A549 (cell line): ENCODE data around the gene MISFA. TPM values are rescaled to one million over a fixed set of nuclear protein-coding genes. Genes with fewer than 3 reads are reported as not detected.

Experiments
- ATAC-seq, 2 experiments: fragments of 200-7000 bp in 1 of 2; fragments of >200 bp in 1 of 2; cut with Nextera tagmentation in 1 of 2; cut with Tn5 transposase in 1 of 2; 3 replicates each; pipeline versions ENCODE4 v1.8.0 to v1.9.1; 2018 to 2020; ENCODE audit warnings: mild to moderate bottlenecking in 1 of 2, moderate library complexity in 1 of 2
- CTCF ChIA-PET: fragments of 300-600 bp; sonication (Branson Sonifier 250); formaldehyde crosslinking; extraction: SDS; loops from one replicate; lab custom pipeline; 2021; ENCODE audit warnings: antibody characterized with exemption, inconsistent platforms; lab: Yijun Ruan, JAX
- POLR2A ChIA-PET: fragments of 350-600 bp; formaldehyde crosslinking; extraction: SDS; loops from one replicate; lab custom pipeline; 2021; ENCODE audit warnings: antibody characterized with exemption, inconsistent platforms; lab: Yijun Ruan, JAX
- DNase-seq, 2 experiments: peaks; one replicate each; pipeline versions ENCODE4 v3.0.0 to v3.0.0-alpha.2; 2011 to 2016; ENCODE audit warnings: low read depth in 1 of 2, low spot score in 1 of 2
- FAIRE-seq: peaks from 2 replicates; lab custom pipeline; 2011; peaks lifted over from hg19 to GRCh38; lab: Jason Lieb, UNC
- H3K27ac ChIP-seq, 2 experiments: fragments of >200 bp; sonication (Bioruptor Twin); formaldehyde crosslinking; 3 replicates each; pipeline ENCODE4 v1.5.1; 2016 to 2017
- H3K4me1 ChIP-seq: fragments of >200 bp; sonication (Bioruptor Twin); formaldehyde crosslinking; 3 replicates; pipeline ENCODE4 v1.6.1; 2016
- H3K4me2 ChIP-seq: fragments of >200 bp; sonication (Bioruptor Twin); formaldehyde crosslinking; 3 replicates; pipeline ENCODE4 v1.6.1; 2016
- H3K4me3 ChIP-seq: fragments of >200 bp; sonication (Bioruptor Twin); formaldehyde crosslinking; 3 replicates; pipeline ENCODE4 v1.5.1; 2016
- H3K9me3 ChIP-seq: fragments of >200 bp; sonication (Bioruptor Twin); formaldehyde crosslinking; 3 replicates; pipeline ENCODE4 v1.6.1; 2016
- BCL3 ChIP-seq: fragments of >200 bp; sonication (Bioruptor Twin); formaldehyde crosslinking; IDR thresholded peaks from 3 replicates; pipeline ENCODE4 v1.6.1; 2016
- CHD4 ChIP-seq: fragments of 200-600 bp; sonication (generic); IDR thresholded peaks from 2 replicates; pipeline ENCODE4 v1.6.1; 2016; ENCODE audit warnings: antibody characterized with exemption, mild to moderate bottlenecking, borderline replicate concordance
- E2F6 ChIP-seq: IDR thresholded peaks from 2 replicates; pipeline ENCODE4 v1.6.1; 2012; ENCODE audit warnings: low read depth, borderline replicate concordance
- GATA3 ChIP-seq: IDR thresholded peaks from 2 replicates; pipeline ENCODE4 v1.6.1; 2012; ENCODE audit warnings: borderline replicate concordance
- HDAC2 ChIP-seq: fragments of 200-600 bp; sonication (generic); IDR thresholded peaks from 2 replicates; pipeline ENCODE4 v1.6.1; 2016
- HEYL ChIP-seq: fragments of 250-450 bp; sonication (Bioruptor Pico); IDR thresholded peaks from 2 replicates; pipeline ENCODE4 v1.8.0; 2021; ENCODE audit warnings: mild to moderate bottlenecking, moderate library complexity
- HMGXB4 ChIP-seq: fragments of 250-450 bp; sonication (Bioruptor Pico); IDR thresholded peaks from 2 replicates; pipeline ENCODE4 v1.5.0; 2021; ENCODE audit warnings: mild to moderate bottlenecking, moderate library complexity, borderline replicate concordance
- HOXA7 ChIP-seq: fragments of 250-450 bp; sonication (Bioruptor Pico); IDR thresholded peaks from 2 replicates; pipeline ENCODE4 v1.5.0; 2020; ENCODE audit warnings: mild to moderate bottlenecking, moderate library complexity
- HOXB13 ChIP-seq: fragments of 250-450 bp; sonication (Bioruptor Pico); IDR thresholded peaks from 2 replicates; pipeline ENCODE4 v1.5.0; 2020; ENCODE audit warnings: low read depth, mild to moderate bottlenecking, moderate library complexity
- HOXB5 ChIP-seq: fragments of 250-450 bp; sonication (Bioruptor Pico); IDR thresholded peaks from 2 replicates; pipeline ENCODE4 v1.5.0; 2020; ENCODE audit warnings: mild to moderate bottlenecking, moderate library complexity
- JUNB ChIP-seq: fragments of >200 bp; sonication (Bioruptor Twin); formaldehyde crosslinking; IDR thresholded peaks from 2 replicates; pipeline ENCODE4 v1.6.1; 2016
- KDM5A ChIP-seq: fragments of 200-600 bp; sonication (generic); IDR thresholded peaks from 2 replicates; pipeline ENCODE4 v1.6.1; 2016; ENCODE audit warnings: antibody characterized with exemption, mild to moderate bottlenecking
- MYC ChIP-seq: IDR thresholded peaks from 2 replicates; pipeline ENCODE4 v1.6.1; 2012; ENCODE audit warnings: mild to moderate bottlenecking, inconsistent platforms, low read length, improper control_type of control experiment, borderline replicate concordance
- PBX3 ChIP-seq: IDR thresholded peaks from 2 replicates; pipeline ENCODE4 v1.6.1; 2012
- RAD21 ChIP-seq, 2 experiments: fragments of >200 bp in 1 of 2; sonication (Bioruptor Twin) in 1 of 2; formaldehyde crosslinking in 1 of 2; IDR thresholded peaks in 1 of 2; conservative IDR thresholded peaks in 1 of 2; 2 replicates in 1 of 2; 3 replicates in 1 of 2; pipeline ENCODE4 v1.6.1; 2012 to 2018; ENCODE audit warnings: inconsistent platforms in 1 of 2
- RARB ChIP-seq: fragments of 250-450 bp; sonication (Bioruptor Pico); IDR thresholded peaks from 2 replicates; pipeline ENCODE4 v1.8.0; 2021; ENCODE audit warnings: mild to moderate bottlenecking, moderate library complexity
- RFX5 ChIP-seq: fragments of 450-650 bp; IDR thresholded peaks from 2 replicates; pipeline ENCODE4 v1.7.1; 2014; ENCODE audit warnings: antibody characterized with exemption, mild to moderate bottlenecking, moderate library complexity
- SMC3 ChIP-seq: fragments of >200 bp; sonication (Bioruptor Twin); formaldehyde crosslinking; IDR thresholded peaks from 3 replicates; pipeline ENCODE4 v1.6.1; 2018; ENCODE audit warnings: inconsistent platforms
- SREBF2 ChIP-seq: fragments of 450-650 bp; IDR thresholded peaks from 2 replicates; pipeline ENCODE4 v1.6.1; 2014; ENCODE audit warnings: mild to moderate bottlenecking, moderate library complexity
- TP53 ChIP-seq: fragments of 250-450 bp; sonication (Bioruptor Pico); IDR thresholded peaks from 2 replicates; pipeline ENCODE4 v1.5.0; 2021; ENCODE audit warnings: mild to moderate bottlenecking, moderate library complexity
- ZC3H11A ChIP-seq: fragments of 450-650 bp; IDR thresholded peaks from 2 replicates; pipeline ENCODE4 v1.6.1; 2014; ENCODE audit warnings: antibody characterized with exemption, mild to moderate bottlenecking
- WGBS: methylation state at CpG from one replicate; pipeline ENCODE4 v1.1.6; 2017; ENCODE audit errors: missing lambda C conversion rate; 5-methylcytosine and 5-hydroxymethylcytosine counted together
- polyA minus RNA-seq: library from RNA; depleted of rRNA, polyadenylated mRNA; stranded (reverse); fragments of >200 nt; gene quantifications from 2 replicates; pipeline ENCODE4 v1.2.3, GENCODE V29; 2011; rRNA and poly(A)+ RNA removed
- polyA plus RNA-seq, 4 experiments: library from polyadenylated mRNA; depleted of rRNA in 3 of 4; stranded (reverse); fragments of >200 nt; fragmentation: RNase III in 1 of 4; extraction: RNeasy Plus Mini Kit Qiagen cat#74134 plus additional on column Dnase treatment in 1 of 4; gene quantifications; 2 replicates in 3 of 4; 3 replicates in 1 of 4; pipeline ENCODE4 v1.2.3, GENCODE V29; 2011 to 2017

MISFA gene
- polyA plus RNA-seq (2011; rRNA removed) (1.6 and 1.7 TPM in 2 replicates), polyA plus RNA-seq (2017; fragmentation: RNase III; extraction: RNeasy Plus Mini Kit Qiagen cat#74134 plus additional on column Dnase treatment) (5.0 to 8.4 TPM (median 6.3 TPM) in 3 replicates), polyA minus RNA-seq (0.54 and 0.70 TPM in 2 replicates)
- polyA plus RNA-seq (2012; cell fraction: cytosol; rRNA removed) = 0.83 and 1.1 TPM in 2 replicates
- 0.12 and 1.0 TPM in 2 replicates for polyA plus RNA-seq (2012; cell fraction: nucleus; rRNA removed)

- H3K4me3 ChIP-seq = no peak within 1 kb of the TSS
- TF ChIP-seq KDM5A (no peak), TP53 (CRISPR knock-in tag) (no peak), HMGXB4 (CRISPR knock-in tag) (no peak), RAD21 (conservative IDR thresholded peaks at IDR 0.05 in 1 of 2, IDR thresholded peaks at IDR 0.05 in 1 of 2) (no peak), HOXA7 (CRISPR knock-in tag) (no peak), RFX5 (no peak), PBX3 (no peak), MYC (no peak), BCL3 (no peak), SMC3 (no peak), RARB (CRISPR knock-in tag) (no peak), HEYL (no peak), ZC3H11A (no peak), CHD4 (no peak)
- DNase-seq = no peak
- H3K4me2 ChIP-seq = no peak within 1 kb of the TSS
- no peaks in the 10 kb centered on the region for H3K4me1 ChIP-seq
- ChIA-PET CTCF (no interaction called here), POLR2A (no interaction called here)
- no peak for ATAC-seq
- no peak within 1 kb of the TSS for H3K27ac ChIP-seq
- no peaks in the 10 kb centered on the region for H3K9me3 ChIP-seq
- no peak for FAIRE-seq
- WGBS = 94% methylated on average over 7 of the region's 7 CpGs
Observed at GRCh38 chr11:18599739-18600230, at the start of gene MISFA. MISFA (plus strand) TSS chr11:18599789; CDS start chr11:18599929, 140 bp downstream.

GRCh38 chr11:18563090-18563730 is 36.4 kb upstream of the MISFA start:
- no peak for ATAC-seq
- H3K4me3 ChIP-seq = no peak overlapping the region
- DNase-seq = no peak
- no peaks in the 10 kb centered on the region for H3K4me1 ChIP-seq
- TF ChIP-seq HOXB13 (CRISPR knock-in tag) (no peak), HOXB5 (CRISPR knock-in tag) (no peak), PBX3 (no peak), GATA3 (no peak), E2F6 (no peak), MYC (no peak), ZC3H11A (no peak), JUNB (no peak), HDAC2 (no peak), SREBF2 (no peak)
- 83% methylated on average over 2 of the region's 2 CpGs for WGBS
- no peak overlapping the region for H3K27ac ChIP-seq
- FAIRE-seq = no peak
- POLR2A ChIA-PET = no interaction called here
- H3K9me3 ChIP-seq = no peaks in the 10 kb centered on the region
- CTCF ChIA-PET = interaction anchor here (1.3 to 1.4 kb wide), 2 partner anchors 13 to 448 kb away, joined by 3 read pairs; no protein-coding TSS in a partner anchor
- H3K4me2 ChIP-seq = no peak overlapping the region
